ENCODE results near the gene ZNF649.
"Not testable (repeated sequence)": the region's sequence is repeated elsewhere in the genome, so short reads cannot be mapped to it uniquely, and the experiment has no call there.

ZNF649 gene

DNA sequence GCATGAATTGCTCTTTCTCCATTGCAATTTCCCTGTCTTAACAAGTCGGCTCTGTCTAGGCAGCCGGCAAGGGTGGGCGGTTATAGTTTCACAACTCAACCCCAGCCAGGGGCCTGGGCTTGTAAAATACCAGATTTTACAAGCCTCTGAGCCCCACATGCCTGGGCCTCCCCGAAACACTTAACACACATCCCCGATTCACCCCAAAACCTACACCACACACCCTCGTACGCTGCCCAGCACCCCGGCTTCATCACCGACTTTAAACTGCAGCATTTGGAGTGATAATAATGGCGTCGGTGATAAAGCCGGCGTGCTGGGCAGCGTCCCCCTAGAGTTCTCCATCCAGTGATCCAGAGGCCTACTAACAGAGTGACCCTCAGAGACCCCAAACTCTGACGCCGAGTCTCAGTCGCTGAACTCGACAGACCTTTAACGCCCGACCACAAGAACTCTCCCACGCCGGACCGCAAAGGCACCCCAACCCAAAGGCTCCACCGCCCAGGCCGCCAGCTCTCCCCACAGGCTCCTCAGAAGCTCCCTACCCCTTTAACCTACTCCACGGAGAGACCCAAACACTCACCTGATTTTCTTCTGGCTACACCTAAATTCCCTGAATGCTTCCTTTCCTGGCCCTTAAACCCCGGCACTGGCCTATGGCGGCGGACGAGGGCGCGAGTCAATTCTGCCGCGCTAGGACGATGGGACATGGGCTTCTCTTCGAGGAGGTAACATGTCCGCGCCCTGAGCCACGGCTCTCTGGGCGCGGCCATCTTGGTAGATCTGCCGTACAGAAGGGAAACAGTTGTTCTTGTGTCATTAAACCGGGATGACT lies at the start of gene ZNF649:
ZNF649 (minus strand) TSS at position 687 of the 835 bp plus-strand sequence. CDS start 4,910 bp downstream, outside the sequence.
- peak; percentile 30 for DNase-seq

GRCh38 chr19:51948975-51949374 lies 44.2 kb upstream of the ZNF649 start:
- no peak for DNase-seq

- no peak for DNase-seq
These were observed 41.8 kb upstream of the ZNF649 start for GRCh38 chr19:51946602-51947001.

DNA sequence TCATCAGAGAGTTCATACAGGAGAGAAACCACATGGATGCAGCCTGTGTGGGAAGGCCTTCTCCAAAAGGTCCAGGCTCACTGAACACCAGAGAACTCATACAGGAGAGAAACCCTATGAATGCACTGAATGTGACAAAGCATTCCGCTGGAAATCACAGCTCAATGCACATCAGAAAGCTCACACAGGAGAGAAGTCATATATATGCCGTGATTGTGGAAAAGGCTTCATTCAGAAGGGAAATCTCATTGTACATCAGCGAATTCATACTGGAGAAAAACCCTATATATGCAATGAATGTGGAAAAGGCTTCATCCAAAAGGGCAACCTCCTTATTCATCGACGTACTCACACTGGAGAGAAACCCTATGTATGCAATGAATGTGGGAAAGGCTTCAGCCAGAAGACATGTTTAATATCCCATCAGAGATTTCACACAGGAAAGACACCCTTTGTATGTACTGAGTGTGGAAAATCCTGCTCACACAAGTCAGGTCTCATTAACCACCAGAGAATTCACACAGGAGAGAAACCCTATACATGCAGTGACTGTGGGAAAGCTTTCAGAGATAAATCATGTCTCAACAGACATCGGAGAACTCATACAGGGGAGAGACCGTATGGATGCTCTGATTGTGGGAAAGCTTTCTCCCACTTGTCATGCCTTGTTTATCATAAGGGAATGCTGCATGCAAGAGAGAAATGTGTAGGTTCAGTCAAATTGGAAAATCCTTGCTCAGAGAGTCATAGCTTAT lies 40.2 kb upstream of the ZNF649 start:
- no peak for DNase-seq

GRCh38 chr19:51938936-51939335 lies 34.1 kb upstream of the ZNF649 start:
- DNase-seq: no peak

DNA sequence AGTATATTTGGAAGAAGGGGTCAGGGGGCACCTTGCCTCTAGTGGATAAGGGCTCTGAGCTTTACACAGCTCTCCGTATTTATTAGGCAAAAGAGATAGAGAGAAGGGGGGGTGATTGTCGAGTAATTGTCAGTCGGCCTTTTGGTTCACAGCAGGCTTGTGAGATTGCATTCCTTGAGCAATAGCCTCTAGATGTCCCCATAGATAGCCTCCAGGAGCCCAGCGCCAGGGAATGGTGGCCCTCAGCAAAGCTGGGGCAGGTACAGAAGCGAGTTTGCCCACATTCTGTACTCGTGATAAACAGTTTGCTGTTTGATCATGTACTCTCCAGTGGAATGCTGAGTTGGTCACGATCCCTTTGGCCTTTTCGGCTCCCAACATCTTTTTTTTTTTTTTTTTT lies 27.1 kb upstream of the ZNF649 start:
- DNase-seq: no peak

DNA sequence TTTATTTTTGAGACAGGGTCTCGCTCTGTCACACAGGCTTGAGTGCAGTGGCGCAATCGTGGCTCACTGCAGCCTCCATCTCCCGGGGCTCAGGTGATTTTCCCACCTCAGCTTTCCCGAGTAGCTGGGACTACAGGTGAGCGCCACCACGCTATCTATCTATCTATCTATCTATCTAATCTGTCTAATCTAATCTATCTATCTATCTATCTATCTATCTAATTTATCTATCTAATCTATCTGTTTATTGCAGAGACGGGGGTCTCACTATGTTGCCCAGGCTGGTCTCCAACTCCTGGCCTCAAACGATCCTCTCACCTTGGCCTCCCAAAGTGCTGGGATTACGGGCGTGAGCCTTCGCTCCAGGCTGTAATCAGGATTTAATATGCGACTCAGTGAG lies 23.0 kb upstream of the ZNF649 start:
- DNase-seq: no peak

GRCh38 chr19:51926784-51927741 lies 22.2 kb upstream of the ZNF649 start, which contains the start of gene ZNF613:
TSS of gene ZNF613 (plus strand) at chr19:51927472. CDS start at chr19:51936221, 8,749 bp downstream.
- DNase-seq: peak; percentile 79

GRCh38 chr19:51926426-51926783 lies 21.6 kb upstream of the ZNF649 start:
- no peak for DNase-seq

DNA sequence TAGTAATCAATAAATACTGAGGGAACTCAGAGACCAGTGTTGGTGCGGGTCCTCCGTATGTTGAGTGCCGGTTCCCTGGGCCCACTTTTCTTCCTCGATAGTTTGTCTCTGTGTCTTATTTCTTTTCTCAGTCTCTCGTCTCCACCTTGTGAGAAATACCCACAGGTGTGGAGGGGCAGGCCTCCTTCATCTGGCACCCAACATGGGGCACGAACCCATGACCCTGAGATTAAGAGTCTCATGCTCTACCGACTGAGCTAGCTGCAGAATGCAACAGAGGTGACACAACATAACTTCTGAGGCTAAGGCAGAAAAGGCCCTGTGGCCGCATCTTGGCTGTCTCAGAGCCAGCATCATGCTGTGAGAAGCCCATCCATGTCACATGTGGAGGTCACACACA lies 17.1 kb upstream of the ZNF649 start:
- no peak for DNase-seq

- no peak for DNase-seq
These were observed 14.8 kb upstream of the ZNF649 start for GRCh38 chr19:51919606-51920005.

- no peak for DNase-seq
These were observed 11.3 kb upstream of the ZNF649 start for GRCh38 chr19:51916167-51916566.

DNA sequence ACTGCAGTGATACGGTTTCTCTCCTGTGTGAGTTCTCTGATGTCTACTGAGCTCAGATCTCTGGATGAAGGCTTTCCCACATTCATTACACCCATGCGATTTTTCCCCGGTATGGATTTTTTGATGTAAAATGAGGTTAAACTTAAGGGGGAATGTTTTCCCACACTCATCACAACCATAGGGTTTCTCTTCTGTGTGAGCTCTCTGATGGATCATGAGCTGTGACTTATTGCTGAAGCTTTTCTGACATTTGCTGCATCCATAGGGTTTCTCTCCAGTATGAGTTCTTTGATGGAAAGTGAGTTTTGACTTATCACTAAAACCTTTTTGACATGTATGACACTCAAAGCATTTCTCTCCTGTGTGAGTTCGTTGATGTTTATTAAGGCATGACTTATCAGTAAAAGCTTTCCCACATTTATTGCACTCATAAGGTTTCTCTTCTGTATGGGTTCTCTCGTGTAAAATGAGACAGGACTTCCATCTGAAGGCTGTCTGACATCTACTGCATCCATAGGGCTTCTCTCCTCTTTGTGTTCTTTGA lies 10.6 kb upstream of the ZNF649 start:
- no peak for DNase-seq

GRCh38 chr19:51907981-51908380 lies 3.2 kb upstream of the ZNF649 start:
- not testable (repeated sequence) for DNase-seq

- not testable (repeated sequence) for DNase-seq
These were observed 1.3 kb upstream of the ZNF649 start for GRCh38 chr19:51906108-51906507.

GRCh38 chr19:51905639-51906038 lies 822 bp upstream of the ZNF649 start:
- DNase-seq: not testable (repeated sequence)

DNA sequence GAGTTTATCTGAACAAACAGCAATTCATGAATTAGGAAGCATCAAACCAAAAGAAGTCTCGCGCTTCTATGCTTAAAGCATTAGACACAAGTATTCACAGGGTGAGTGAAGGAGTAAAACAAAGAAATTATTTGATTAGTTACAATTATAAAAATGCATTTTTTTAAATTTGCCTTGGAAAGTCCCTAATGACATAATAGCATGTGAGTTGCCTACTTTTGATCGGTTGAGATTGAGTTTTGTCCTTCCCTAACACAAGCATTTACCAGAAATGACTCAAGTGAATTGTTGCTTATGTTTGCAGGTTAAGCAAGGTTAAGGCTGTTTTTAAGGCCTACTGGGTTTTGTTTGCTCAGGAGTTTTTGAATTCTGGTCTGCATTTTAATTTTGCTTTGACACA lies 389 bp upstream of the ZNF649 start:
- DNase-seq: no peak

- no peak for DNase-seq
These were observed 1.6 kb downstream of the ZNF649 start for GRCh38 chr19:51903192-51903591.

GRCh38 chr19:51901860-51902259 lies 3.0 kb downstream of the ZNF649 start:
- no peak for DNase-seq

DNA sequence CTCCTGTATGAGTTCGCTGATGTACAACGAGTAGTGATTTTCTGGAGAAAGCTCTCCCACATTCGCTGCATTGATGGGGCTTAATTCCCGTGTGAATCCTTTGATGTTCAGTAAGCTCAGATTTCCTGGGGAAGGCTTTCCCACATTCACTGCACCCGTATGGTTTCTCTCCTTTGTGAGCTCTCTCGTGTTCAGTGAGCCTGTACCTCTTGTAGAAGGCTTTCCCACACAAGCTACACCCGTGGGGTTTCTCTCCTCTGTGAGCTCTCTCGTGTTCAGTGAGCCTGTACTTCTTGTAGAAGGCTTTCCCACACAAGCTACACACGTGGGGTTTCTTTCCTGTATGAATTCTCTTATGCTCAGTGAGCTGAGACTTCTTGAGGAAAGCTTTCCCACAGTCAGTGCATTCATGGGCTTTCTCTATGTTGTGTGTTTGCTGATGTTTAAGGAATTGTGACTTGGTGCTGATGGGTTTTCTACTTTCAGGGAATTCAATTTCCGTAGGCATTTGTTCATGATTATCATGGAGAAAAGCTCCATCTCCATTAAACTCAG lies 13.5 kb downstream of the ZNF649 start:
- no peak for DNase-seq

DNA sequence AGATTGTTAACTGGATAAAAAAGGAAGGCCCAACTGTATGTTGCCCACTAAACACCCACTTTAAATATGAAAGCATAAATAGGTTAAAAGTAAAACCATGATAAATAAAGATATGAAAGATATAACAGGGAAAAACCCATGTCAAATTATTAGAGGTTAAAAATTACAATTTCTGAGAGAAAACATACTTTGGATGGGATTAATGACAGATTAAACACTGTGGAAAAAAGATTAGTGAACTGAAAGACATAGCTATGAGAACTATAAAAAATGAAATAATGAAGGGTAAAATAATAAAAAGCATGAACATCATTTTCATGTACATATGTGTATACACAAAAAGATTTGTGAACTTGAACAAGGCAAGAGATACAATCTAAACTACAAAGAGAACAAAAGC lies 14.9 kb downstream of the ZNF649 start:
- no peak for DNase-seq

All from DMS79 treated with DMSO at 0.1 percent for 48 hours (cell line).